Neutrophil (primary cell): ENCODE data around the gene GABRG1.

Experiments used
- H3K27ac ChIP-seq: fragments of 200-600 bp; sonication (generic); 2 replicates; pipeline ENCODE4 v1.5.1; 2016; ENCODE audit warnings: mild to moderate bottlenecking, moderate library complexity
- H3K27me3 ChIP-seq: fragments of 200-600 bp; sonication (generic); 2 replicates; pipeline ENCODE4 v1.6.0; 2016; ENCODE audit warnings: mild to moderate bottlenecking
- H3K36me3 ChIP-seq: fragments of 200-600 bp; sonication (generic); 2 replicates; pipeline ENCODE4 v1.5.1; 2017
- H3K4me1 ChIP-seq, 2 experiments: fragments of 200-600 bp in 1 of 2; sonication (generic) in 1 of 2; 1 replicate in 1 of 2; 2 replicates in 1 of 2; pipeline versions ENCODE4 v1.5.1 to v1.6.1; 2013 to 2016; ENCODE audit warnings: low read depth in 1 of 2, low read length in 1 of 2, mild to moderate bottlenecking in 1 of 2, moderate library complexity in 1 of 2; ENCODE audit not compliant: control insufficient read depth in 1 of 2, insufficient read depth in 1 of 2
- H3K4me3 ChIP-seq, 2 experiments: fragments of 200-600 bp in 1 of 2; sonication (generic) in 1 of 2; 1 replicate in 1 of 2; 2 replicates in 1 of 2; pipeline ENCODE4 v1.5.1; 2013 to 2016; ENCODE audit warnings: low read depth in 1 of 2, low read length in 1 of 2, mild to moderate bottlenecking in 1 of 2, moderate library complexity in 1 of 2
- H3K9me3 ChIP-seq: fragments of 200-600 bp; sonication (generic); 2 replicates; pipeline ENCODE4 v1.5.1; 2016
- TF ChIP-seq, protein P1 (sequence below): fragments of 200-600 bp; sonication (generic); IDR thresholded peaks from 2 replicates; pipeline ENCODE4 v1.5.1; 2016; ENCODE audit warnings: antibody characterized with exemption

Gene GABRG1

DNA sequence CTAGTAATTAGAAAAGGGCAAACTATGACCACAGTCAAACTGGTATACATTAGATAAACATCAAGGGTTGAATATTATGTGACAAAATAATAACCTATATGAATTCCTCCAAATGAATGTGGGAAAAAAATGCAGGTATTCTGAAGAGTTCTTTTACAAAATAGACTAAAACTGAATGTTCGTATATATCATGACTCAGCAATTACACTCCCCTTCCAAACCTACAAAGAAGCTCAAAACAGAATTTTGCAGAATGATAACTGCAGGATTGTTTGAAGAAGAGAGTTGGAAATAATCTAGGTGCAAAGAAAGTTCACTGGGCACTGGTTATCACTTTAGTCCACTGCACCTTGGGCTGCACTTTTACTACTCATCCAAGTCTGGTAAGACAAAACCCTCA, 134.1 kb downstream of the GABRG1 start:
- H3K27me3 ChIP-seq, result no peaks in the 10 kb centered on the region
- no peaks in the 10 kb centered on the region for H3K4me1 ChIP-seq
- no peaks in the 10 kb centered on the region for H3K9me3 ChIP-seq
- no peak overlapping the region for H3K27ac ChIP-seq
- TF ChIP-seq, protein P1, sequence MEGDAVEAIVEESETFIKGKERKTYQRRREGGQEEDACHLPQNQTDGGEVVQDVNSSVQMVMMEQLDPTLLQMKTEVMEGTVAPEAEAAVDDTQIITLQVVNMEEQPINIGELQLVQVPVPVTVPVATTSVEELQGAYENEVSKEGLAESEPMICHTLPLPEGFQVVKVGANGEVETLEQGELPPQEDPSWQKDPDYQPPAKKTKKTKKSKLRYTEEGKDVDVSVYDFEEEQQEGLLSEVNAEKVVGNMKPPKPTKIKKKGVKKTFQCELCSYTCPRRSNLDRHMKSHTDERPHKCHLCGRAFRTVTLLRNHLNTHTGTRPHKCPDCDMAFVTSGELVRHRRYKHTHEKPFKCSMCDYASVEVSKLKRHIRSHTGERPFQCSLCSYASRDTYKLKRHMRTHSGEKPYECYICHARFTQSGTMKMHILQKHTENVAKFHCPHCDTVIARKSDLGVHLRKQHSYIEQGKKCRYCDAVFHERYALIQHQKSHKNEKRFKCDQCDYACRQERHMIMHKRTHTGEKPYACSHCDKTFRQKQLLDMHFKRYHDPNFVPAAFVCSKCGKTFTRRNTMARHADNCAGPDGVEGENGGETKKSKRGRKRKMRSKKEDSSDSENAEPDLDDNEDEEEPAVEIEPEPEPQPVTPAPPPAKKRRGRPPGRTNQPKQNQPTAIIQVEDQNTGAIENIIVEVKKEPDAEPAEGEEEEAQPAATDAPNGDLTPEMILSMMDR, result no peak
- H3K4me3 ChIP-seq, result no peak overlapping the region
- H3K36me3 ChIP-seq, result no peaks in the 10 kb centered on the region

DNA sequence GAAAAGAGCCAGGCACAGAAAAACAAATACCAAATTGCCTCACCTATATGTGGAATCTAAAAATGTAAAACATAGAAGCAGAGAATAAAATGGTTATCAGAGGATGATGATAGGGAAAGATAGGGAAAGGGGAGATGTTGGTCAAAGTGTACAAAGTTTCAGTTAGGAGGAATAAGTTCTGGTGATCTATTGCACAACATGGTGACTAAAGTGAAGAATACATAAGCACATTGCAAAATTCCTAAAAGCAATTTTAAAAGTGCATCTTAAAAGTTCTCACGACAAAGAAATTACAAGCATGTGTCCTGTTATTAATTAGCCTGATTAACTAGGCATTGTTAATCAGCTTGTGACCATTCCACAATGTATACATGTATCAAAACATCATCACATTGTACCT, 136.0 kb downstream of the GABRG1 start:
- Histone ChIP-seq H3K4me3 (no peak overlapping the region), H3K4me1 (no peaks in the 10 kb centered on the region), H3K27ac (no peak overlapping the region), H3K36me3 (no peaks in the 10 kb centered on the region), H3K9me3 (no peaks in the 10 kb centered on the region), H3K27me3 (no peaks in the 10 kb centered on the region)
- TF ChIP-seq, protein P1, result no peak
